K562 (cell line): ENCODE measurements around the gene NRXN3. TPM values are rescaled to one million over a fixed set of nuclear protein-coding genes. Genes with fewer than 3 reads are reported as not detected.

Experiments used
- ATAC-seq: fragments of 200-7000 bp; cut with Tn5 transposase; 3 replicates; pipeline ENCODE4 v1.9.1; 2020; ENCODE audit warnings: moderate library complexity
- BruUV-seq: library from RNA; stranded (reverse); fragments of 400-500 nt; replicated peaks from 2 replicates; lab custom pipeline; 2021; lab: Mats Ljungman, UMichigan
- CTCF ChIA-PET: fragments of 300-600 bp; formaldehyde crosslinking; extraction: SDS; loops from one replicate; lab custom pipeline; 2021; ENCODE audit warnings: low intra/inter-chr PET ratio; lab: Yijun Ruan, JAX
- POLR2A ChIA-PET: fragments of 300-600, 350-650 bp; sonication (Branson Sonifier 250); formaldehyde crosslinking; extraction: SDS; loops from one replicate; lab custom pipeline; 2021; ENCODE audit warnings: antibody characterized with exemption, inconsistent platforms; lab: Yijun Ruan, JAX
- DNase-seq, 4 experiments: peaks; one replicate each; pipeline versions ENCODE4 v3.0.0 to v3.0.0-alpha.2; 2011 to 2018; ENCODE audit warnings: low spot score in 3 of 4, mixed read lengths in 3 of 4; ENCODE audit errors: extremely low read depth in 1 of 4
- FAIRE-seq: peaks from 2 replicates; lab custom pipeline; 2011; peaks lifted over from hg19 to GRCh38; lab: Jason Lieb, UNC
- H2AFZ ChIP-seq: 2 replicates; pipeline ENCODE4 v1.6.0; 2011; ENCODE audit warnings: low read depth, low read length, control low read depth, inconsistent platforms
- H3K27ac ChIP-seq: fragments of 200-600 bp; 3 replicates; pipeline ENCODE4 v1.8.0; 2011; ENCODE audit warnings: low read depth, mild to moderate bottlenecking, control low read depth, inconsistent platforms, low read length, moderate library complexity, mixed read lengths; ENCODE audit errors: extremely low read depth
- H3K27me3 ChIP-seq, 2 experiments: fragments of 300-600 bp in 1 of 2; 2 replicates in 1 of 2; 3 replicates in 1 of 2; pipeline versions ENCODE4 v1.6.0 to v1.8.0; 2011; ENCODE audit warnings: inconsistent platforms in 2 of 2, low read length in 2 of 2, mild to moderate bottlenecking in 1 of 2, mixed read lengths in 1 of 2, moderate library complexity in 1 of 2; ENCODE audit not compliant: control insufficient read depth in 2 of 2, insufficient read depth in 2 of 2
- H3K36me3 ChIP-seq: fragments of 300-600 bp; 3 replicates; pipeline ENCODE4 v1.8.0; 2011; ENCODE audit warnings: mild to moderate bottlenecking, low read length, inconsistent platforms; ENCODE audit not compliant: control insufficient read depth, insufficient read depth
- H3K4me1 ChIP-seq, 2 experiments: fragments of 200-600 bp in 1 of 2; replicated peaks in 1 of 2; 2 replicates in 1 of 2; 3 replicates in 1 of 2; pipeline versions ENCODE4 v1.5.1 to v1.8.0; 2011; ENCODE audit warnings: inconsistent platforms in 2 of 2, low read length in 2 of 2, mild to moderate bottlenecking in 1 of 2, mixed read lengths in 1 of 2, moderate library complexity in 1 of 2; ENCODE audit not compliant: control insufficient read depth in 2 of 2, insufficient read depth in 2 of 2
- H3K4me2 ChIP-seq: 2 replicates; pipeline ENCODE4 v1.6.1; 2011; ENCODE audit warnings: low read length, control low read depth, inconsistent platforms, mixed read lengths; ENCODE audit not compliant: insufficient read depth
- H3K4me3 ChIP-seq: fragments of 200-600 bp; sonication (generic), shearing (Covaris generic); 2 replicates; pipeline ENCODE4 v1.5.1; 2016; ENCODE audit warnings: control low read depth, inconsistent platforms
- H3K79me2 ChIP-seq: fragments of 200-600 bp; 3 replicates; pipeline ENCODE4 v1.8.0; 2011; ENCODE audit warnings: low read length, inconsistent platforms; ENCODE audit not compliant: control insufficient read depth, insufficient read depth
- H3K9ac ChIP-seq, 2 experiments: 2 replicates each; pipeline versions ENCODE4 v1.6.0 to v1.6.1; 2011; ENCODE audit warnings: low read depth in 2 of 2, low read length in 2 of 2, control low read depth in 1 of 2, inconsistent platforms in 1 of 2, mild to moderate bottlenecking in 1 of 2, mixed read lengths in 1 of 2; ENCODE audit not compliant: insufficient read depth in 1 of 2
- H3K9me1 ChIP-seq: one replicate; pipeline ENCODE4 v1.6.0; 2011; ENCODE audit warnings: inconsistent platforms, mild to moderate bottlenecking, low read length, moderate library complexity; ENCODE audit not compliant: control insufficient read depth, insufficient read depth
- H3K9me3 ChIP-seq: replicated peaks from 2 replicates; pipeline ENCODE4 v1.5.1; 2011; ENCODE audit warnings: low read depth, low read length, inconsistent platforms; ENCODE audit not compliant: control insufficient read depth, insufficient read depth
- H4K20me1 ChIP-seq: replicated peaks from 2 replicates; pipeline ENCODE4 v1.6.1; 2011; ENCODE audit warnings: low read length, inconsistent platforms, mixed read lengths; ENCODE audit not compliant: control insufficient read depth, insufficient read depth
- CREB3 ChIP-seq: fragments of 450-650 bp; conservative IDR thresholded peaks from 2 replicates; pipeline ENCODE4 v1.6.1; 2016; ENCODE audit warnings: missing genetic modification characterization, low read depth, mild to moderate bottlenecking, missing compliant biosample characterization, moderate library complexity
- FOXJ2 ChIP-seq: fragments of 200-800 bp; sonication (Bioruptor generic); IDR thresholded peaks from 2 replicates; pipeline ENCODE4 v1.6.1; 2016; ENCODE audit warnings: missing genetic modification characterization, missing compliant biosample characterization
- HSF4 ChIP-seq: fragments of 250-450 bp; sonication (Bioruptor Pico); IDR thresholded peaks from 2 replicates; pipeline ENCODE4 v2.1.2; 2022; ENCODE audit warnings: mild to moderate bottlenecking, moderate library complexity, borderline replicate concordance
- KDM1A ChIP-seq, 2 experiments: fragments of 450-650 bp; IDR thresholded peaks; 2 replicates each; pipeline ENCODE4 v1.6.1; 2016; ENCODE audit warnings: mild to moderate bottlenecking in 2 of 2
- KDM2B ChIP-seq: fragments of 250-450 bp; sonication (Bioruptor Pico); IDR thresholded peaks from 2 replicates; pipeline ENCODE4 v1.8.0; 2021; ENCODE audit warnings: mild to moderate bottlenecking, moderate library complexity
- KLF6 ChIP-seq: fragments of 250-450 bp; sonication (Bioruptor Pico); IDR thresholded peaks from 2 replicates; pipeline ENCODE4 v1.4.0; 2020; ENCODE audit warnings: mild to moderate bottlenecking, moderate library complexity, borderline replicate concordance
- MYNN ChIP-seq, 2 experiments: sonication (generic); formaldehyde crosslinking in 1 of 2; IDR thresholded peaks; 2 replicates each; pipeline versions ENCODE4 v1.5.0 to v1.6.1; 2016 to 2020; ENCODE audit warnings: antibody characterized with exemption in 1 of 2, missing genetic modification reagents in 1 of 2
- SNRNP70 ChIP-seq: fragments of 200-400 bp; formaldehyde crosslinking; optimal IDR thresholded peaks from 2 replicates; pipeline ENCODE3; 2017; ENCODE audit warnings: low read depth, low read length
- TOE1 ChIP-seq, 2 experiments: fragments of 450-650 bp in 1 of 2; sonication (generic) in 1 of 2; formaldehyde crosslinking in 1 of 2; IDR thresholded peaks; 2 replicates each; pipeline versions ENCODE4 v1.7.1 to v1.8.0; 2016 to 2022; ENCODE audit warnings: borderline replicate concordance in 2 of 2, mild to moderate bottlenecking in 2 of 2, antibody characterized with exemption in 1 of 2, inconsistent platforms in 1 of 2, low read depth in 1 of 2, missing genetic modification reagents in 1 of 2, moderate library complexity in 1 of 2
- ZBTB1 ChIP-seq: sonication (generic); formaldehyde crosslinking; IDR thresholded peaks from 2 replicates; pipeline ENCODE4 v1.8.1; 2023; ENCODE audit warnings: missing genetic modification reagents, low read depth, mild to moderate bottlenecking, borderline replicate concordance
- ZNF398 ChIP-seq: fragments of 250-450 bp; sonication (Bioruptor Pico); IDR thresholded peaks from 2 replicates; pipeline ENCODE4 v1.8.0; 2021; ENCODE audit warnings: moderate library complexity, mild to moderate bottlenecking, inconsistent platforms
- ZNF75A ChIP-seq: fragments of 450-650 bp; formaldehyde crosslinking; IDR thresholded peaks from 2 replicates; pipeline ENCODE4 v1.4.0; 2020; ENCODE audit warnings: mild to moderate bottlenecking
- WGBS: fragments of 100-300 bp; shearing (Covaris generic); methylation state at CpG from one replicate; pipeline ENCODE4 v1.1.6; 2016; ENCODE audit warnings: low coverage, mixed read lengths; ENCODE audit not compliant: insufficient coverage; ENCODE audit errors: missing lambda C conversion rate; 5-methylcytosine and 5-hydroxymethylcytosine counted together
- in situ Hi-C: fragments of 300-500 bp; cut with MboI; formaldehyde crosslinking; loops from 4 replicates; pipeline ENCODE4 v1.15.0; 2018; ENCODE audit warnings: inconsistent platforms, mixed read lengths
- intact Hi-C: fragments of 100-400 bp; cut with micrococcal nuclease; formaldehyde crosslinking; loops from 2 replicates; pipeline ENCODE4 v1.14.2; 2022
- polyA plus RNA-seq, 8 experiments: library from polyadenylated mRNA; depleted of rRNA in 4 of 8; stranded (reverse) in 5 of 8; unstranded in 3 of 8; fragments of >200 nt; fragmentation: Nextera tagmentation in 2 of 8; fragmentation: Illumina TruSeq in 1 of 8; extraction: Ambion mirVana in 2 of 8; extraction: Trizol in 1 of 8; gene quantifications; 2 replicates each; pipeline versions ENCODE4 v1.2.1 to v1.2.3, GENCODE V29; 2011 to 2014; ENCODE audit warnings: inconsistent platforms in 1 of 8, missing spikeins in 1 of 8
- total RNA-seq, 7 experiments: library from RNA; depleted of rRNA in 6 of 7; stranded (reverse); fragments of >200 nt in 6 of 7; fragmentation: Illumina TruSeq in 2 of 7; extraction: Trizol in 2 of 7; gene quantifications; 2 replicates each; pipeline versions ENCODE4 v1.2.1 to v1.2.3, GENCODE V29; 2011 to 2021; ENCODE audit warnings: low replicate concordance in 1 of 7

NRXN3 gene
- total and polyA plus RNA-seq, 9 of the 15 experiments (the other 6 are each of a cell fraction or from before 2014, with no cell fraction given) = 0.09 TPM; not detected in 8

DNA sequence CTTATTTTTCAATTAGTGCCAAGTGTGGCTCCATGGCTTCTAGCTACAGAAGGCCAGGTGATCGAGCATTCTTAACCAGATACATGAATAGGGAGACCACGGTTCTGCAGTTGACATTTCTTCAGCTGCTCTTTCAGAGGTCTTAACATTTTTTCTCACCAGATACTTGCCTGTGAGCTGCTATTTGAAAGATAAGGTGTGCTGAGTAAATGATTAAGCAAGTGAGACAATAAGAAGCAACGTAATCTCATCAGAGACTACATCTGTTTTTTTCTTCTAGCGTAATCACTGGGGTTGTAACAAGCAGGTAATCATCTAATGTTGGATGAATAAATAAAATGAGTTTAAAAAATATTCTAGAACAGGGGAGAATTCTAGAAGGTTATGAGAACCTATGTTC is 1128.2 kb downstream of the NRXN3 start:
- Histone ChIP-seq H4K20me1 (no peaks in the 10 kb centered on the region), H3K4me2 (no peak overlapping the region), H2AFZ (no peak overlapping the region), H3K27ac (no peak overlapping the region)
- ATAC-seq (no peak), DNase-seq (no peak)
- in situ Hi-C loops = no loop called here
- intact Hi-C loops = no loop called here
- no peak for TF ChIP-seq MYNN (IDR thresholded peaks at IDR 0.05)
- TF ChIP-seq MYNN (CRISPR knock-in tag; IDR thresholded peaks at IDR 0.05) = no peak
- TF ChIP-seq, all 486 proteins: peak for 0
- no TSS peak for BruUV-seq
- Histone ChIP-seq H3K9ac (no peak overlapping the region), H3K4me1 (no peaks in the 10 kb centered on the region), H3K79me2 (no peaks in the 10 kb centered on the region), H3K9me3 (no peaks in the 10 kb centered on the region), H3K4me3 (no peak overlapping the region), H3K36me3 (no peaks in the 10 kb centered on the region), H3K27me3 (no peaks in the 10 kb centered on the region), H3K9me1 (no peaks in the 10 kb centered on the region)
- FAIRE-seq = no peak
- POLR2A ChIA-PET = no interaction called here
- CTCF ChIA-PET = no interaction called here
- WGBS = 0% methylated on average over 4 of the region's 4 CpGs

DNA sequence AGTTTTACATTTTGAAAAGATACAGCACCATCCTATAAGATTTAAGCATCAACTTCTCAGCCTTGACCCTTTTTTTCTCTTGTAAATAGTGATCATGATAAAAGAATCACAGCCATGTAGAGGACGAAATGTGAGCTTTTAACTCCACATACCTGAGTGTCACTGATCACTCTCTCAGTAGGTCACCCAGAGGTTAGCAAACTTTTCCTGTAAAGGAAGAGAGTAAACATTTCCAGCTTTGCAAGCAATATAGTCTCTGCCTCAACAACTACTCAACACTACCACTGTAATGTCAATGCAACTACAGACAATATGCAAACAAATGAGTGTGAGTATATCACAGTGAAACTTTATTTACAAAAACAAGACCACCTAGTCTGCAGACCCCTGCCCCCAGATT is 1129.0 kb downstream of the NRXN3 start:
- in situ Hi-C loops = no loop called here
- Histone ChIP-seq H3K9me3 (no peaks in the 10 kb centered on the region), H3K4me3 (no peak overlapping the region), H3K27ac (no peak overlapping the region), H3K36me3 (no peaks in the 10 kb centered on the region), H3K27me3 (no peaks in the 10 kb centered on the region), H3K4me1 (no peaks in the 10 kb centered on the region), H2AFZ (no peak overlapping the region), H3K9me1 (no peaks in the 10 kb centered on the region), H4K20me1 (no peaks in the 10 kb centered on the region), H3K9ac (no peak overlapping the region), H3K4me2 (no peak overlapping the region), H3K79me2 (no peaks in the 10 kb centered on the region)
- intact Hi-C loops = no loop called here
- no peak for DNase-seq
- WGBS = 0% methylated on average over 1 of the region's 1 CpG
- ChIA-PET POLR2A (no interaction called here), CTCF (no interaction called here)
- BruUV-seq = no TSS peak
- FAIRE-seq = no peak
- ATAC-seq = no peak
- TF ChIP-seq KDM1A (IDR thresholded peaks at IDR 0.05) = no peak
- TF ChIP-seq CREB3 (tag) = no peak
- TF ChIP-seq HSF4 (CRISPR knock-in tag) = no peak
- no peak for TF ChIP-seq ZNF75A (CRISPR knock-in tag)
- TF ChIP-seq KDM2B (CRISPR knock-in tag) = no peak
- no peak for TF ChIP-seq KLF6 (CRISPR knock-in tag)
- TF ChIP-seq SNRNP70 = no peak
- no peak for TF ChIP-seq TOE1 (IDR thresholded peaks at IDR 0.05; ENCODE audit: borderline replicate concordance)
- no peak for TF ChIP-seq TOE1 (CRISPR knock-in tag; IDR thresholded peaks at IDR 0.05; ENCODE audit: borderline replicate concordance, low read depth)
- TF ChIP-seq ZNF398 (CRISPR knock-in tag) = no peak
- no peak for TF ChIP-seq ZBTB1 (CRISPR knock-in tag)
- no peak for TF ChIP-seq FOXJ2 (tag)
